Measurements from ENCODE around the gene RXRA.

Gene RXRA

DNA sequence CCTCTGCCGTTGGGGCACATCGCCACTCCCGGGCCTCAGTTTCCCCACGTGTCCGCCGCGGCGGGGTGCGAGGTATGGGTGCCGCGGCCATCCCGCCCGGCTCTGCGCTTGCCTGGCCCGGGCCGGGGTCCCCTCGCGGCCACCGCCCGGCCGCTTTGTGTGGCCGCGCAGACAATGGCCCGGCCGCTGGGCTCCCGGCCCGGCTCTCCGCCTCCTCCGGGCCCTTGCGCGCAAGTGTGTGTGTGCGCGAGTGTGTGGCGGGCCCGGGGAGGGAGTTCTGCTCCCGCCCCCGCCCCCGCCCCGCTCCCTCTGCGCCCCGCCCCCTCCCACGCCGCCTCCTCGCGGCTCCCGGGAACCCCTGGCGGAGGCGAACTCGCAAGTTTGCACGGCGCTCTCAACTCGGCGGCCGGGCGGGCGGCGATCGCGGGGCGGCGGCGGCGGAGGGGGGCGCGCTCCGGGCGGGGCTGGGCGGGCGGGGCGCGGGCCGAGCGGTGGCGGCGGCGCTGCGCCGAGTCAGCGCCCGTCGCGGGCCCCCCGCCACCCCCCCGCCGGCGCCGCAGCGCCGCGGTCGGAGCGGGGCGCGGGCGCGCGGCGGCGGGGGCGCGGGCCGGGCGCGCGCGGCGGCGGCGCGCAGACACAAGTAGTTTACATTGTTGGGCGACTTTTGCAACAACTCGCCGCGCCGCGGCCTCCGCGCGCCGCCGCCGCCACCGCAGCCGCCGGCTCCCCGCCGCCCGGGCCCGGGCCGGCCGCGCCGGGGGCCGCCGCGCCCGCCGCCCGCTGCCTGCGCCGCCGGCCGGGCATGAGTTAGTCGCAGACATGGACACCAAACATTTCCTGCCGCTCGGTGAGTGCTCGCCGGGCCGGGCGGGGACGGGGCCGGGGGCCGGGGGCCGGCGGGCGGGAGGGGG, at the start of gene RXRA:
Gene RXRA, plus strand, starts transcription at position 643 of the 911 bp plus-strand sequence. Its CDS starts 177 bp downstream, at position 820.
- no peak for DNase-seq

DNA sequence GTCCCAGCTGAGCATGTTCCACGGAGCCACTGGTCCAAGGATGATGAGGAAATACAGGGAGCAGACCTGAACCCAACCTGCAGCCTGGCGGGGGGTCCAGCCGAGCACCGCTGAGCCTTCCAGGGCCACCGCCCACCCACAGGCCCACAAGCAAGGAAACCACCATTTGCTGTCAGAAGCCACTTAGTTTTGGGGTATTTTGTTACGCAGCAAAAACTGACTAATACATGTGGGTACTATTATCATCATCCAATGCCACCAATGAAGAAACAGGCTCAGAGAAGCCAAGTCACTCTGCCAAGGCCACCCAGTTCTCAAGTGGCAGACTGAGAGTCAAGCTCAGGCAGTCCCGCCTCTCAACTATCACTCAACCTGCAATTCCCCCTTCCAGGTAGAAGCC, 48.0 kb upstream of the RXRA start:
- no peak for DNase-seq

DNA sequence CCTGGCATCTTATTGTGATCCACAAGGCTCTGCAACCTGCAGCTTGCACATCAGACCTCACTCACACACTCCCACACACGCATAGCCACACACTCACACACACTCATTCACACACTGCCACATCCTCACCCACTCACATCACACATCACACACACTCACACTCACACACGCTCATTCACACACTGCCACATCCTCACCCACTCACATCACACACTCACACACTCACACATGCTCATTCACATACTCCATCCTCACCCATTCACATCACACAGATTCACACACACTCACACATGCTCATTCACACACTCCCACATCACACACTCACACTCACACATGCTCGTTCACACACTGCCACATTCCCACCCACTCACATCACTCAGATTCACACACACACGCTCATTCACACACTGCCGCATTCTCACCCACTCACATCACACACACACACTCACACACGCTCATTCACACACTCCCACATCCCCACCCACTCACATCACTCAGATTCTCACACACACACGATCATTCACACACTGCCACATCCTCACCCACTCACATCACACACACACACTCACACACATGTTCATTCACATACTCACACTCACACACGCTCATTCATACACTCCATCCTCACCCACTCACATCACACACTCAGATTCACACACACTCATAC, 47.1 kb upstream of the RXRA start:
- no peak for DNase-seq

DNA sequence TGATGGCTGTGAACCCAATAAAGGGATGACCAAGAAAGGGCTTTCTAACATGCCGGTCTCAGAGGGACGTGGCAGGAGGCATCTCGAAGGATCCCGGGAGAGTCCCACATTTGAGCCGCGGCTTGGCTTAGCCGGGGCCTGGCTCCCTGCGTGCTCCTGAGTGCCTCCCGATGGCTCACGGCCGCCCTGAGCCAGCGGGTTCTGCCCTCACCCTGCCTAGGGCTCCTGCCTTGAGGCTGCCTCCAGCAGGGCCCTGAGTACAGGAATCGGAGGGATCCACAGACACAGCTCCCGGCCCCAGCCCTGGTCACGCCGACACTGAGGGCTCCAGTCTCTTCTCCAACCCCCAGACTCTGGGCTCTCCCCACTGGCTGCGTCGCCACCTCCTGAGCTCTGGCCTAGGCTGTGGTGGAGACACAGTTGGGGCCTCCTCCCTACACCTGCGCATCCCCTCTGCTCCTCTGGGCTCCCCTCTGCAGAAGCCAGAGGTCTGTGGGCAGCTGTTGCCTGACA, 44.1 kb upstream of the RXRA start:
- DNase-seq: no peak

DNA sequence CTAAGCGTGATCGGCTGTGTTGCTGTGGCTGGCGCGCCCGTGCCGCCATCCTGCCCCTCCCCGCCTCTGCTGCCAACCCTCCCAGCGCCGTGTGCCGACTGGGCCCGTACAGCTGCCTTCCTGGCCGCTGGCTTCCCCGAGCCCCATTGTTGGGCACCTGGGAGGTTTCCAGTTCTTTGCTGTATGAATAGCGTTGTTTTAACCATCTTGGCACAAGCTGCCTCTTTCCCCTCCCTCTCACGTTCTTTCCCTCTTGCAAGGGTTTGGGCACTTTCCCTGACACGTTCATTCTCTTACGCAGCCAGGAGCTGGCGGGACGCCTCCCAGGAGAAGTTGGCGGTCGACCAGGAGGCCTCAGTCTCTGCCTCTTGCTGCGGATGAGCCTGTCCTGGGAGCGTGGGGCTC, 43.1 kb upstream of the RXRA start:
- no peak for DNase-seq

DNA sequence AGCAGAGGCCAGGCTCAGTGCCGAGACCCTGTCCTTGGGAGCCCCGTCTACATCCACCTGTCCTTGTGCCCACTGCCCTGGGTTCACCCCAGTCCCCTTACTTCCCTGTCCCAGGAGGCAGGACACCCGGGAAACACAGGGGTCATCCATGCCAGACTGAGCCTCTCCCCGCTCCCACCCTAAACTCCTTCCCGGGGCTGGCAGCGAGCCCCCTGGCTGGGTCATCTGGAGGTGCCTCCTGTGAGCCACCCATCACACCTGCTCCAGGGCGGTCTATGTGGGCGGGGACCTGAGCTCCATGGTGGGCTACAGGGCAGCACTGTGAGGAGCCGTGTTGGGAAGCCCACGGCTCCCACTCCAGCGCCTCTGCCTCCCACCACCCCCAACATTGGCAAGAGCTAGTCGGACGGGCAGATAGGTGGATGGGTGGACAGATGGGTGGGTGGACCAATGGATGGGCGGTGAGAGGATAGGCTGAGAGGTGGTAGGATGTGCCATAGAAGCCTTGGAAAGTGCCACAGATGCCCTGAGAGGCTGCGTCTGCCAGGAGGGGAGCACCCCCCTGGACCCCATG, 42.5 kb upstream of the RXRA start:
- DNase-seq: no peak

DNA sequence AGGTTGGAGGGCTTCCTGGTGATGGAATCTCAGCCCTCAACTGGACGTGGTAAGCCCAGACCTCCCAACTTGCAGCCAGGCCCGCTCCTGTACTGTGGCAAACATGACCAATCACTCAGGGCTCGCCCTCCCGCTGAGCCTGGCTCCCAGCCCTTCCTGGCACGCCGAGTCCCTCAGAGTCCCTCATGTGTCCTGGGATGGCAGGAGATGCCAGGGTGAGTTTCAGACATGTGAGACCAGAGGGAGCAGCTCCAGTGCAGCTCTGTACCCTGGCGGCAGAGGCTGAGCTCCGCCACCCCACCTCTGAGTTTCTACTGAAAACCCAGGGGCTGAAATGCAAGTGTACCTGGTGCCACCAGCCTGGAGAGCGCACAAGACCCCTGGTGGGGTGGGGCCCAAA, 42.0 kb upstream of the RXRA start:
- no peak for DNase-seq

DNA sequence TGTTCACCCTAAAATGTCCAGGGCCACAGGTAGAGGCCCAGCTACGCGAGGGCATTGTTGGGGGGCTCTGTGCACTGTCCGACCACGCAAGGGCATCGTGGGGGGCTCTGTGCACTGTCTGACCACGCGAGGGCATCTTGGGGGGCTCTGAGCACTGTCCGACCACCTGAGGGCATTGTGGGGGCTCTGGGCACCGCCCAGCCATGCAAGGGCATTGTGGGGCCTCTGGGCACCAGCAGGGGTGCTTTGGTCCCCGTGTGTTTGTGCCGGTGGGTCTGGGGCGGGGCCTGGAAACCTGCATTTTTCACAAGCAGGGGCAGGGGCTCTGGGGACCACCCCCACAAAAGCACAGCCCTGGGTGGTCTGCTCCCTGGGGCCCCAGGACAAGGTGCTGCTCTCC, 41.5 kb upstream of the RXRA start:
- no peak for DNase-seq

DNA sequence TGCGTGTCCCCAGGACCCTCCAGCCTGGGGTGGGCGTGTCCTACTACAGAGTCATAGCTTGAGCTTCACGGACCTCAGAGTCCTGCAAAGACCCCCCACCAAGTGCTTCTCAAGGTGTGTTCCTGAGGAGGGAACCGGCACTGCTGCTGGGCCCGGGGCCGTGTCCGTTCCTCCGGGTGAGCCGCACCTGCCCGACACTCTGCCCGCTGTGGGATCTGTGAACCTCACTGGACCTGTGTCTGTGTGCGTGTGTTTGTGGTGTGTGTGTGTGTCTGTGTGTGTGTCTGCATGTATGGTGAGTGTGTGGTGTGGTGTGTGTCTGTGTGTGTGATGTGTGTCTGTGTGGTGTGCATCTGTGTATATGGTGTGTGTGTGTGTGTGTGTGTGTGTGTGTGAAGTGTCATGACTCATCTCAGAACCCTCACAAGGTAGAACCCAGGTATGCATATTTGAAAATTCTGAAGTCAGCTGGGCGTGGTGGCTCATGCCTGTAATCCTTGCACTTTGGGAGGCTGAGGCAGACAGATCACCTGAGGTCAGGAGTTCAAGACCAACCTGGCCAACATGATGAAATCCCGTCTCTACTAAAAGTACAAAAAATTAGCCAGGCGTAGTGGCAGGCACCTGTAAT, 40.9 kb upstream of the RXRA start:
- DNase-seq: no peak

DNA sequence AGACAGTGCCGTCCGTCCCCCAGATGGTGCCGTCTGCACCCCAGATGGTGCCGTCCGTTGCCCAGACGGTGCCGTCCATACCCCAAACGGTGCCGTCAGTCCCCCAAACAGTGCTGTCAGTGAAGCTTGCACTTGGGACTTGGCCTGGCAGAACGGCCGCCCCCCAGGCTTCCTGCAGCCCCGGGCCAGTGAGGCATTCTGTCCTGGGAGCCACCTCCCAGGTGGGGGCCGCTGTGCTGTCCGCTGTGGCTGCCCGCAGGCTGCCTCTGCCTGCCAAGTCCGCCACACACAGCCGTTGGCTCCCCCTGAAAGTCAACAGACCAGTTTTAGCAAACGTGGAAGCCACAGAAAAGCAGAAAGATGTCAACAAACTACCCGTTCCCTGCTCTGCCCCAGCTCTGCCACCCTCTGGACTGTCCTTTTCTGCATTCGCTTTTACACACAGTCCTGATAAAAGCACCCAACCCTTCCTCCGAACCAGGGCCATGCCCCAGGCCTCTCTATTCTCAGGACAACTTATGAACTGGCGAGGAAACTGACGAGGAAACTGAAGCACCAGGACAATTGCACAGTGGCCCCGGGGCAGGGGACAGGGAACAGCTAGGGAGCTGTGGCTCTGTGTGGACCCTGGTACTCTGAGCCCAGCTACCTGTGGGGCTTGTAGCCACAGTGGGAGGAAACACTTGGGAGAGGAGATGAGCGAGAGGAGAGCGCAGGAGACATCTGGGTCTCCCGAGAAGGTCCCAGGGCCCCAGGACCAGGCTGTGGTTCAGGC, 39.6 kb upstream of the RXRA start:
- DNase-seq: no peak

DNA sequence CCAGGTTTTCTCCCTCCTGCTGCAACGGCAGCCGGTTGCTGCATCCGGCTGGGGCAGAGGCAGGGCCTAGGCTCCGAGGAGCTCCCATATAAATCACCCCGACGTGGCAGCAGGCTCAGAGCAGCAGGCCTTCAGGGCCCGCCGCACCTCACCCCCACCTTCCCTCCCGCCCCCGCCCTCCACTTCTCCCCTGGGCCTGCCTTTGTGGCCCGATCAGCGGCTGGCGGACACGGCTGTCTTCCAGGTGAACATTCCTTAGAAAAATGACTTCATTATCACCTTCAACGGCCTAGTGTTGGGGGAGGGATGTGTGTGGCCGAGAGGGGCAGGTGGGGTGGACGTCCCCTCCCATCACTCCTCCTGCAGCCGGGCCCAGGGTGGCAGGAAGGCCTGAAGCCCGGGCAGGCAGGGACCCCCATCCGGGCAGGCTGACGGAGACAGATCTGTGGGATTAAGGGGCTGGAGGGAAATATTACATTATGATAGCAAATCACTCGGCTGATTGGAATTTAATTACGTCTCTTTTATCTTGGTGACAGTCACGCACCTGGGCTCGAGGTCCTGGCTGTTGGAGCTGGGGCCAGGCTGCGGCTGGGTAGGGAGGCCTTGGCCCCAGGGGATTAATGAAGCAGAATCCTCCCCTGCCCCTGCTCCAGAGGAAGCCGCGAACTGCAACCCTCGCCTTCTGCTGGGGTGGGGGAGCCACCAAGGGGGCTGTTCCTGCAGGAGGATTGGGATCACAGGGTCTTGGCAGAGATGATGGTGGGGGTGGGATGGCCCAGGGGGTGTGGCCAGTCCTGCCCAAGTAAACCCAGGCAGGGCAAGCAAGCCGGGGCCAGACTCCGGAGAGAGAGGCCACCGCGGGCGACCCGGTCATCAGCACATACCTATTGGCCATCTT, 38.4 kb upstream of the RXRA start:
- no peak for DNase-seq

DNA sequence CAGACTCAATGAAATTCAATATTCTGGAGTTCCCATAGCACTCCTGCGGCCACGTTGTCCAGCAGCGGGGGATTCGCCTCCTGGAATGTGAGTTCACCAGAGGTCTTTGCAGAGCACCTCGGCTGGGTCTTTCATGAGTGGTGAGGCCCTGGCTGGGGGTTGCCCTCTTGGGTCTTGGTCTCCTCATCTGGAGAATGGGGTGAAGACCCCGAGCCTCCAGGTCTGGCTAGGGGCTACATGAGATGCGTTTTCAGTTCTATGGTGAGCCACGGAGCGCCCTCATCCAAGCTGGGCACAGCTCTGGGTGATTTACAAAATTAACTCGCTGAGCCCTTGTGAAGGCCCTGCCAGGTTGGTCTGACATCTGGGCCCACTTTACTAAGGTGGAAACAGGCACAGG, 37.5 kb upstream of the RXRA start:
- no peak for DNase-seq

DNA sequence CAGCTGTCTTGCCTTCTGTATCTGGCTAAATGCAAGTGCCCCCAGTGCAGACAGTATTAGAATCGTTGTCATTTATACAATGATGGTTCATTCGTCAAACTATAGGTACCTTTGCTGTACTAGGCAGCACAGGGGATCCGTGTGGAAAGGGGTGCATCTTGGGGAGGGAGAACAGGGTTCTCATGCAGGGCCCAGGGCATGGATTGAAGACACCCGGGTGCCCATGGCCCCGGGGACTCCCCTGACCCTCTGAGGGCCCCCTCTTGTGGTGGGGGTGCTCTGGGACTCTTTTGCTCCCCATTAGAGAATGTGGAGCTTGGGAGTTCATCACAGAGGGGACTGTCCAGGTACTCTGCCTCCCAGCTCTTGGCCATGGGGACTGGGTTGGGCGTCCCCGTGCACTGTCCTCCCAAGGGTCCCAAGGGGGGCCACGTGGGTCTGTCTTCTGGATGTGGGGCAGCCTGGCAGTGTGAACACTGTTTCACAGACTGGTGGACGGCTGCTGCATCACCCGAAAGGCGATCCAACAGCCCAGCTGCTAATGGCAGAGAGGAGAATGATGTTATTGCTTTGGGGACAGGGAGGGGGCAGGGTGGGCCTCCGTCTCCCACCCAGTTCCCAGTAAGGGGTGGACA, 36.9 kb upstream of the RXRA start:
- DNase-seq: no peak

DNA sequence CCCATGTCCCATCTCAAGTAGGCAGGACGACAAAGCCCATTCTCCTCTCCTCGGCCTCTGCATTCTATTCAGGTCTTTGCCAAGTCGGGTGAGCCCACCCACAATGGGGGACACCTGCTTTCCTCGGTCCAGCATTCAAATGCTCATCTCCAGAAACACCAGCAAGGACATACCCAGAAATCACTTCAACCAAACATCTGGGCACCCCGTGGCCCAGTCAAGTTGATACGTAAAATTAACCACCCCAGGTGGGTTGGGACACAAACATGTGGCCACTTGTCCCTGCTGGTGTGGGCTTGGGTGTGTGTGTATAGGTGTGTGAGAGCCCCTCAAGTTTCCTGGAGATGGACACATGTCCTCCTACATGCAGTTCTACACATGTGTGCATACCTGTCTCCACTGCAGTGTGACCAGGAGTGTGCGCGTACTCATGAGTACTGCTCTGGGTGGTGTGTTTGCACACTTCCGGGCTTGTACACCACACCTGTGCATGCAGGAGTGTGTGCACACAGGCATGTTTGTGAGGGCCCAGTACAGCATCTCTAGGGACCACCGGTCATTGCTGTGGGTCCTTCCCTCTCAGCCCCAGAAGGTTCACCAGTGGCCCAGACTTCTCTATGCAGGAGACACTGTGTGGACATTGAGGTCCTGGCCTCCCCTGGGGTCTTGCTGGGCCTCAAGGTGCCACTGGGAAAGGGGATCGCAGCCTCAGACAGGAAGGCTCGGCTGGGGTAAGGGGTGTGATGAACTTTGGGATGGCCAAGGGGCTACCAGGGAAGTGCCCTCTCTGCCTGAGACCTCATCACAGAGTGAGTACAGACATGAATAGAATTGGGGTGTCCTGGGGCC, 35.4 kb upstream of the RXRA start:
- DNase-seq: no peak

DNA sequence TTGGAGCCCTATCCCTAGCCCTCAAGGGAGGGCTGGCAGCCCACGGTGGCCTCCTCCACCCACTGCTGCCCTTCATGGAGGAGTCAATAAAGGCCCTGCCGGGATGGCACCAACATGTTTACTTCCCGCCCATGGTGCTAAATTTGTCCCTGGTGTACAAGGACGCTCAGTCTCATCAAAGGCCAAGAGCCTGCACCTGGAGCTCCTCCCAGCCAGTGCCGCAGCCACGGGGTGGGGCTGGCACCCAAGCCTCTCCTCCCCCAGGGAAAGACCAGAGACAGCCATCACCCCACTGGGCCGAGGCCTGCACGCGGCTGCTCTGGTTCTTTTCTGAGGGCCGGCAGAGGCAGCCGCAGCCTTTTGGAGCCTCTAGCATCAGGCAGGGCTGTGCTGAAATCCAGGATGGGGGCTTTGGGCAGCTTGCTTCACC, 34.8 kb upstream of the RXRA start:
- DNase-seq: no peak

DNA sequence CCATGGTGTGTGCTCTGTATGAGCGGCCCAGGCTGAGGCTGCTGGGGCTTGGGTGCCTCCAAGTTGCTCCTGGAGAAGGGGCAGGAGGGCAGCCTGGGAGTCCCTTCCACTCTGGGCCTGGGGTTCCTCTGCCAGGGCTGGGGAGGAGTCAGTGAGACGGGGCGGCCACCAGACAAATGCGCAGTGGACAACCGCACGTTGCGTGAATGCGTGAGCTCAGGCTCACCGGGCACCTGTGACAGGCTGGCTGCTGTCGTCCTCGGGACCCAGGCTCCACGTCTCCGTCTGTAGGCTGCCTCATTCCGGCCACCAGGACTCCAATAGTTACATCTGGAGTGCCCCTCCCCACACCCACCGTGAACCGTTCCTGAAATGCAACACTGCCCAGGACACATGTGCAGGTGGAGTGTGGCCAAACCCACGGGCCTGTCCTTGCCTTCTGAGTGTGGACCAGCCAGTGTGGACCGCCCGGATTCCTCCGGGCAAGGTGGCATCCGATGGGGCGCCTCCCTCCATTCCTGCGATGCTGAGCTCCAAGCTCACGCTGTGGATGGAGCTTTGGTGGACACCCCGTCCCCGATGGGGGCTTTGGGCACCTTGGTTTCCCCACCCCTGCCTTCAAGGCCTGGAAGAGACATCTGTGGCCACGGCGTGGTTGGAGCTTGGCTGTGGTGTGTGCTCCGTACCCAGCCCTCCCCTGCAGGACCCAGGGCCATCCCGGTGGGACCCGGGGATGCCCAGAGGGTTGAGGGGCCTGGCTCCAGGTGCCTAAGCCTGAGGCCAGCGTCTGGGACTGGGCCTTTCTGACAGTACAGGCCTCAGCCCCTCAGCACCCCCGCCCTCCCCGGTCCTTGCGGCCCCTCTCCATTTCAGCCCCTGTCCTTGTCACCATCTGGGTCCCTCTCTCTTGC, 34.0 kb upstream of the RXRA start:
- DNase-seq: no peak

DNA sequence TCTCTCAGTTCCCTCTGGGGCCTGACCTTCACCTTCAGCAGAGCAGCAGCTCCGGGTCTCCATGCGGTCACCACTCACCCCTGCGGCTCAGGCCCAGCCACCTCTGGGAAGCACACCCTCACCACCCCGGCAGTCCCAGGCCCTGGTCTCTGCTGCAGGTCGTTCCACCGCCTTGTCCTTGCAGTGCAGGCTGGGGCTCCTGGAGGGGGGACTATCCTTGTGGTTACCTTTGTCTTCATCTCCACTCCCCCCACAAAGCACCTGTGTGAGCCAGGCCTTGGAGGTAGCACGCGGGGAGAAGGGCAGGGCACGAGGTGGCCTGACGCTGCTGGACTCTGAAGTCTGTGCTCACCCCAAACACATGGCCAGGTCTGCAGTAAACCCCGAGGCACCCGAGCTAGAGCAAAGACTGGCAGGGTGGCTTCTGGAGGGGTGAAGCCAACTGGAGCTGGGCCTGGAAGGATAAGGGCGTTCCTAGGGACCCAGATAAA, 33.2 kb upstream of the RXRA start:
- DNase-seq: no peak

DNA sequence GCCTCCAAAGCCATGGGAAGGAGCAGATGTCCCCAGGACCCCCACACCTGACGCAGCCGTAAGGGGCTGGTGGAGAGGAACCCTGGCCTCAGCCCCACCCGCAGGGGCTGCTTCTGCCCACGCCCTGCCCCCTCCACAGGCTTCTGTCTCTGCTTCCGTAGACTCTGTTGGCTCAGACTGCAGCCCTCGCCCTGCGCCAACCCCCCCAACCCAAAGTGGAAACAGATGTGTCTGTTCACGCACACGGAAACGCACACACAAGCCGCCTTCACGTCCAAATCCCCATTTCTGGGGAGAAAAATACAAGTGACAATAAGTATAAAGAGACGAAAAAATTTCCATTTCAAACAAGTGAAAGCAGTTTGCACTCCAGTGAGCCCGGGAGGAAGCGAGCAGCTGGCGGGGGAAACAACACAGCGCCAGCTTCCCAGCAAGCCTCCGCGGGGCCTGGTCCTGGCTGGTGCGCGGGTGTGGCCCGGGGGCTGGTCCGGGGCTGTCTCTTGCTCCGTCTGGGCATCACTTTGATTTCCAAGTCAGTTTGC, 32.6 kb upstream of the RXRA start:
- no peak for DNase-seq

Data from NCI-H187 treated with DMSO at 0.1 percent for 48 hours (cell line).